ENCODE results near the gene FAM83F.

- TF ChIP-seq POLR2AphosphoS5 (IDR thresholded peaks at IDR 0.05; ENCODE audit: low read length) (no peak), CTCF (IDR thresholded peaks at IDR 0.05 in 2 of 3, conservative IDR thresholded peaks at IDR 0.05 in 1 of 3; ENCODE audit: control insufficient read depth in 2 of 3, extremely low read depth in 1 of 3, insufficient read depth in 1 of 3, low read depth in 3 of 3, low read length in 3 of 3) (no peak), RAD21 (IDR thresholded peaks at IDR 0.05; ENCODE audit: insufficient read depth, low read depth, low read length) (no peak), ZBTB40 (IDR thresholded peaks at IDR 0.05; ENCODE audit: borderline replicate concordance) (no peak), POLR2A (IDR thresholded peaks at IDR 0.05; ENCODE audit: low read depth, low read length) (no peak)
Measured at GRCh38 chr22:40070701-40071100, 75.9 kb downstream of the FAM83F start.

All from GM12878 (cell line).